Cardiac muscle cell (in vitro differentiated cells and primary cell): ENCODE data around the gene NAA40. TPM values are rescaled to one million over a fixed set of nuclear protein-coding genes. Genes with fewer than 3 reads are reported as not detected.

Experiments used
- DNase-seq, 2 donors: peaks; one replicate each; pipeline versions ENCODE4 v3.0.0 to v3.0.0-alpha.2; 2010 to 2017; ENCODE audit warnings: low read depth in 1 of 2, low spot score in 1 of 2
- H3K27ac ChIP-seq: fragments of 200-600 bp; sonication (generic); 2 replicates; pipeline ENCODE4 v1.5.1; 2016
- H3K27me3 ChIP-seq: fragments of 200-600 bp; sonication (generic); 2 replicates; pipeline ENCODE4 v1.6.0; 2016; ENCODE audit warnings: control low read depth
- H3K36me3 ChIP-seq: fragments of 200-600 bp; sonication (generic); 2 replicates; pipeline ENCODE4 v1.5.1; 2016; ENCODE audit warnings: control low read depth
- H3K4me1 ChIP-seq: fragments of 200-600 bp; sonication (generic); 2 replicates; pipeline ENCODE4 v1.8.1; 2017; ENCODE audit warnings: low read depth, mild to moderate bottlenecking, mixed run types
- H3K4me3 ChIP-seq: fragments of 200-600 bp; sonication (generic); 2 replicates; pipeline ENCODE4 v1.5.1; 2016; ENCODE audit warnings: mild to moderate bottlenecking
- H3K9me3 ChIP-seq: fragments of 200-600 bp; sonication (generic); 2 replicates; pipeline ENCODE4 v1.5.1; 2017; ENCODE audit warnings: low read depth, mild to moderate bottlenecking, control low read depth
- polyA plus RNA-seq: library from polyadenylated mRNA; unstranded; fragments of >200 nt; fragmentation: Nextera tagmentation; extraction: Ambion mirVana; gene quantifications from 2 replicates; pipeline ENCODE4 v1.2.1, GENCODE V29; 2016
- total RNA-seq: library from RNA; depleted of rRNA; stranded (reverse); fragments of >200 nt; gene quantifications from 2 replicates; pipeline ENCODE4 v1.2.3, GENCODE V29; 2016
- TF ChIP-seq, protein P1 (sequence below): IDR thresholded peaks from 2 replicates; pipeline ENCODE4 v1.5.1; 2012; ENCODE audit warnings: low read depth, mild to moderate bottlenecking, low read length

Gene NAA40
- total and polyA plus RNA-seq, 2 experiments from 2014 or later: 59.1 to 82.7 TPM

DNA sequence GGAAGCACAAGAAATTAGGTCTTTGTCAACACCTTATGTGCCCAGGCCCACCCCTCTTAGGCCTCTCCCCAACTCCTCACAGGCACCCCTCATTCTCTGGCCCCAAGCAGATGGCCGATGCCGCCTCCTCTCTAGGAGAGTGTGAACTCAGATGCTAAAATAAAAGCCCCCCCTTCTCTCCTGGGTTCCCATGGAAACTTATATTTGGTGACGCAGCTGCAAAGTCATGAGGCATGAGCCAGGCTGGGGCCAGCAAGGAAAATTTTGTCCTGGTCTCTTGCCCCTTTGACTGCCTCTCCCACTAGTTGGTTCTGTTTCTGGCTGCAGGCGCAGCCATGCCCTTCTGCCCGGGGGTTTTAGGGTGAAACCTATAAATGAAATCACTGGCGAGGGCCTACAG lies 33.6 kb upstream of the NAA40 start:
- Histone ChIP-seq H3K4me1 (peaks cover 30% of the 10 kb centered on the region), H3K27ac (no peak overlapping the region), H3K9me3 (no peaks in the 10 kb centered on the region), H3K27me3 (no peaks in the 10 kb centered on the region), H3K4me3 (no peak overlapping the region), H3K36me3 (peaks cover 34% of the 10 kb centered on the region)
- DNase-seq: no peak
- TF ChIP-seq, protein P1, sequence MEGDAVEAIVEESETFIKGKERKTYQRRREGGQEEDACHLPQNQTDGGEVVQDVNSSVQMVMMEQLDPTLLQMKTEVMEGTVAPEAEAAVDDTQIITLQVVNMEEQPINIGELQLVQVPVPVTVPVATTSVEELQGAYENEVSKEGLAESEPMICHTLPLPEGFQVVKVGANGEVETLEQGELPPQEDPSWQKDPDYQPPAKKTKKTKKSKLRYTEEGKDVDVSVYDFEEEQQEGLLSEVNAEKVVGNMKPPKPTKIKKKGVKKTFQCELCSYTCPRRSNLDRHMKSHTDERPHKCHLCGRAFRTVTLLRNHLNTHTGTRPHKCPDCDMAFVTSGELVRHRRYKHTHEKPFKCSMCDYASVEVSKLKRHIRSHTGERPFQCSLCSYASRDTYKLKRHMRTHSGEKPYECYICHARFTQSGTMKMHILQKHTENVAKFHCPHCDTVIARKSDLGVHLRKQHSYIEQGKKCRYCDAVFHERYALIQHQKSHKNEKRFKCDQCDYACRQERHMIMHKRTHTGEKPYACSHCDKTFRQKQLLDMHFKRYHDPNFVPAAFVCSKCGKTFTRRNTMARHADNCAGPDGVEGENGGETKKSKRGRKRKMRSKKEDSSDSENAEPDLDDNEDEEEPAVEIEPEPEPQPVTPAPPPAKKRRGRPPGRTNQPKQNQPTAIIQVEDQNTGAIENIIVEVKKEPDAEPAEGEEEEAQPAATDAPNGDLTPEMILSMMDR: no peak

DNA sequence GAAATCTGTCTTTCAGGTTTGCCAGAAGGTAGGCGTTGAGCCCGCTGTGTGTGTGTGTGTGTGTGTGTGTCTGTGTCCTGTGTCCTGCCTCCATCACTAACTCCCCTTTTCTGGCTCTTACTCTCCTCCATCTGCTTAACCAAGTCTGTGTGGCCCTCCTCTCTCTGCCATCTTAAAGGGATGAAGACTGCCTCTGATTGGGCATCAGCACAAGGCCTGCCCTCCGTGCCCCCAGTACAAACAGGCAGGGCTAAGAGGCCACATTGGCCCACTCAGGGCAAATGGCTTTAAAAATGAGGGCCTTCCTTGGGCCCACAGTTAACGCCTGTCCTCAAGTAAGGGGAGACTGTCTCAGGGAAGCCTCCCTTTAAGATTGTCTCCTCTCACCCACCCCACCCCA lies 32.7 kb upstream of the NAA40 start:
- H3K4me1 ChIP-seq: peaks cover 39% of the 10 kb centered on the region
- no peaks in the 10 kb centered on the region for H3K27me3 ChIP-seq
- H3K36me3 ChIP-seq: peaks cover 25% of the 10 kb centered on the region
- TF ChIP-seq, protein P1: no peak
- peak overlapping the region; percentile 43 for H3K27ac ChIP-seq
- no peaks in the 10 kb centered on the region for H3K9me3 ChIP-seq
- no peak for DNase-seq
- no peak overlapping the region for H3K4me3 ChIP-seq

DNA sequence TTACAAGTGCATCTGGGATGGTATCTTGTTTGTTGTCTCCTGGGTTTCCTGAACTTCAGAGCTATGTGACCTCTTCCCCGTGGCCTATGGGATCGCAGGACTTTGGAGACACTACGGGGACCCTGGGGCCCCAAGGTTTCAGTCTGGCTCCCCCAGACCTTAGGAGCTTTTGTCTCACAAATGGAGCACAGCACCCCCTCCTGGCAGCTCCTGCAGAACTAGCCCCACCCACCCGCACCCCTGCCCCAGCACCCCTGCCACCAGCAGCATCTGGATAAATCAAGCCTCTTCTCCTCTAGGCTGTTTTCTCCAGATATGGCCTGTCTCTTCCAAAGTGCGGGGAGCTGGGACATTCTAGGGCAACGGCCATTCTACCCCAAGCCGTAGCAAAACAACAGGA lies 32.2 kb upstream of the NAA40 start:
- peak overlapping the region; percentile 92 for H3K27ac ChIP-seq
- H3K4me1 ChIP-seq: peaks cover 39% of the 10 kb centered on the region
- no peaks in the 10 kb centered on the region for H3K27me3 ChIP-seq
- peak in 1 of 2 donors; percentile 28 for DNase-seq
- H3K4me3 ChIP-seq: no peak overlapping the region
- TF ChIP-seq, protein P1: peak; percentile 4
- H3K36me3 ChIP-seq: peaks cover 25% of the 10 kb centered on the region
- H3K9me3 ChIP-seq: no peaks in the 10 kb centered on the region

DNA sequence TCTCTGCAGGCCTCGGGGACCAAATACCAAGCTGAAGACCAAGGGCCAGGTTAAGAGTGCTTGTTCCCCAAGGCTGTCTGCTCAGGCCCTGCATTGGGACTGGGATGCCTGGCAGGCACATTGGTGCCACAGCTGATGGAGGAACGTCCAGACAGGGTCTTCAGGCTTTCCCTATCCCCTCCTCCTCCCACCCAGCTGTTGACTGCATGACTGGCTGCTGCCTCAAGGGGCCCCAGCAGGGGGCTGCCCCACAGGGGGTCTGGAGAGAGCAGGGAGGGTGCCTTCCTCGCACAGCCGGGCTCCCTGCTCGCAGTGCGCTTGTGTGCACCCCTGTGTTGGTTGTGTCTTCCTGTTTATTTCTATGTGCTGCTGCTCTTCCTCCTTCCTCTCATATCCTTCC lies 31.7 kb upstream of the NAA40 start:
- no peak for DNase-seq
- H3K27ac ChIP-seq: peak overlapping the region; percentile 92

DNA sequence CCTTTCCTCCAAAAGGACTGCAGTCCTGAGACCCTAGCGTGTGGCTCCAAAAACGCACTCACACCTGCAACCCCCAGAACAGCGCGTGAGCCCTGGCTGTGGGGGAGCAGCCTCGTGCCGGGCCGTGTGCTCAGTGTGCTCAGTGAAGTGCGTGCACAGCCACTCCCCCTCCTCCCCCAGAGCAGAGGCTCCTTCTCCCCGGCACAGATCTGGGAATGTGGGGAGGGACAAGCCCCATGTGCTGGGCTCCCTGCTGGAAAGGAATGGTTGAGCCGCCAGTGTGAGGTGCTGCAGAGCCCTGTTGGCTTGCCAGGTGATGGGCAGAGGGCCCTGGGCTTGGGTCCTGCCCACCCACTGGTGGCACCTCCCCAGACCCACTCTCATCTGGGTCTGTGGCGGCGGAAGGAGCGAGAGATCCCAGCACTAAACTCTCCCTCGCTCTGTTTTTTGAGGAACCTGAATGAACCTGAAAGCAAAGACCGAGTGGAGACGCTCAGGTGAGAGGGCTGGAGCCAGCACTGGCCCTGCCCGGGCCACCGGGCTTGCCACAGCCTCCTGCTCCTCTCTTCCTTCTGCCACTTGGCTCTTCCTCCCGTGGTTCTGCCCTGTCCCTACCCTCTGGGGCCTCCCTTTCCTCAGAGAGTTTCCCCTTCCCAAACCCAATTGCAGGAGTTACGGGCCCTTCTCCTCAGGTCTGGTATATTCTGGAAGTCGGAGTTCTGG lies 30.8 kb upstream of the NAA40 start:
- peak overlapping the region; percentile 92 for H3K27ac ChIP-seq
- H3K27me3 ChIP-seq: no peaks in the 10 kb centered on the region
- no peak overlapping the region for H3K4me3 ChIP-seq
- peaks cover 15% of the 10 kb centered on the region for H3K36me3 ChIP-seq
- no peaks in the 10 kb centered on the region for H3K9me3 ChIP-seq
- TF ChIP-seq, protein P1: no peak
- DNase-seq: peak in 1 of 2 donors; percentile 23
- peaks cover 39% of the 10 kb centered on the region for H3K4me1 ChIP-seq

More for the DNA sequence above, 31.7 kb upstream of the NAA40 start:
- Histone ChIP-seq H3K4me3 (no peak overlapping the region), H3K9me3 (no peaks in the 10 kb centered on the region), H3K4me1 (peaks cover 39% of the 10 kb centered on the region), H3K27me3 (no peaks in the 10 kb centered on the region), H3K36me3 (peaks cover 24% of the 10 kb centered on the region)
- TF ChIP-seq, protein P1: no peak
